C4-2B (cell line): ENCODE data around the gene MSANTD4.
"Not testable (repeated sequence)": the region's sequence is repeated elsewhere in the genome, so short reads cannot be mapped to it uniquely, and the experiment has no call there.

Experiments
- ZFX ChIP-seq: fragments of 450-650 bp; IDR thresholded peaks from 2 replicates; pipeline ENCODE4 v1.6.1; 2017
- TF ChIP-seq, protein P1 (sequence below): fragments of 450-650 bp; conservative IDR thresholded peaks from 2 replicates; pipeline ENCODE4 v1.5.1; 2017; ENCODE audit warnings: mild to moderate bottlenecking

DNA sequence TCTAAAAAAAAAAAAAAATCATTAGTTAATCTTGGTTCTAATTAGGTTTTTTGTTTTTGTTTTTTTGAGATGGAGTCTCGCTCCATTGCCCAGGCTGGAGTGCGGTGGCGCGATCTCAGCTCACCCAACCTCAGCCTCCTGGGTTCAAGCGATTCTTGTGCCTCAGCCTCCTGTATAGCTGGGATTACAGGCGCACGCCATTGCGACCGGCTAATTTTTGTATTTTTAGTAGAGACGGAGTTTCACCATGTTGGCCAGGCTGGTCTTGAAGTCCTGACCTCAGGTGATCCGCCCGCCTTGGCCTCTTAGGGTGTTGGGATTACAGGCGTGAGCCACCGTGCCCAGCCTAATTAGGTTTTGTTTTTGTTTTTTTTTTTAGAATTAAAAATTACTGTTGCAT, 36.3 kb upstream of the MSANTD4 start:
- TF ChIP-seq, protein P1, sequence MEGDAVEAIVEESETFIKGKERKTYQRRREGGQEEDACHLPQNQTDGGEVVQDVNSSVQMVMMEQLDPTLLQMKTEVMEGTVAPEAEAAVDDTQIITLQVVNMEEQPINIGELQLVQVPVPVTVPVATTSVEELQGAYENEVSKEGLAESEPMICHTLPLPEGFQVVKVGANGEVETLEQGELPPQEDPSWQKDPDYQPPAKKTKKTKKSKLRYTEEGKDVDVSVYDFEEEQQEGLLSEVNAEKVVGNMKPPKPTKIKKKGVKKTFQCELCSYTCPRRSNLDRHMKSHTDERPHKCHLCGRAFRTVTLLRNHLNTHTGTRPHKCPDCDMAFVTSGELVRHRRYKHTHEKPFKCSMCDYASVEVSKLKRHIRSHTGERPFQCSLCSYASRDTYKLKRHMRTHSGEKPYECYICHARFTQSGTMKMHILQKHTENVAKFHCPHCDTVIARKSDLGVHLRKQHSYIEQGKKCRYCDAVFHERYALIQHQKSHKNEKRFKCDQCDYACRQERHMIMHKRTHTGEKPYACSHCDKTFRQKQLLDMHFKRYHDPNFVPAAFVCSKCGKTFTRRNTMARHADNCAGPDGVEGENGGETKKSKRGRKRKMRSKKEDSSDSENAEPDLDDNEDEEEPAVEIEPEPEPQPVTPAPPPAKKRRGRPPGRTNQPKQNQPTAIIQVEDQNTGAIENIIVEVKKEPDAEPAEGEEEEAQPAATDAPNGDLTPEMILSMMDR, result not testable (repeated sequence)
- TF ChIP-seq ZFX, result not testable (repeated sequence)
